ENCODE measurements around the gene DEFB131B.
"Not testable (repeated sequence)": the region's sequence is repeated elsewhere in the genome, so short reads cannot be mapped to it uniquely, and the experiment has no call there.

The DEFB131B gene

GRCh38 chr11:71911986-71912340, 33.7 kb downstream of the DEFB131B start:
- not testable (repeated sequence) for DNase-seq

GRCh38 chr11:71913756-71914526, 35.7 kb downstream of the DEFB131B start:
- no peak for DNase-seq

- no peak for DNase-seq
Observed at GRCh38 chr11:71914617-71915189, 36.5 kb downstream of the DEFB131B start.

- no peak for DNase-seq
Observed at GRCh38 chr11:71917646-71918140, 39.4 kb downstream of the DEFB131B start.

- peak; percentile 54 for DNase-seq
Observed at GRCh38 chr11:71927820-71928736, 49.8 kb downstream of the DEFB131B start, which contains the start of gene XNDC1N. Gene XNDC1N (minus strand): TSS chr11:71928594. CDS start chr11:71923353, 5,241 bp downstream.

GRCh38 chr11:71928737-71929443, 50.6 kb downstream of the DEFB131B start, which contains the start of gene RNF121:
Gene RNF121 (plus strand): TSS chr11:71929046. CDS start chr11:71929062, 16 bp downstream.
- DNase-seq: peak; percentile 98

GRCh38 chr11:71929491-71929890, 51.2 kb downstream of the DEFB131B start:
- no peak for DNase-seq

GRCh38 chr11:71930556-71931244, 52.4 kb downstream of the DEFB131B start:
- no peak for DNase-seq

GRCh38 chr11:71931245-71931602, 53.0 kb downstream of the DEFB131B start:
- DNase-seq: no peak

GRCh38 chr11:71933141-71933933, 55.1 kb downstream of the DEFB131B start:
- no peak for DNase-seq
